Caco-2 (cell line): ENCODE data around the gene CRTC3. TPM values are rescaled to one million over a fixed set of nuclear protein-coding genes. Genes with fewer than 3 reads are reported as not detected.

Experiments
- BruUV-seq: library from RNA; stranded (reverse); fragments of 400-500 nt; replicated peaks from 2 replicates; lab custom pipeline; 2021; lab: Mats Ljungman, UMichigan
- CTCF ChIA-PET: fragments of 300-600 bp; sonication (Branson Sonifier 250); formaldehyde crosslinking; loops from one replicate; lab custom pipeline; 2022; ENCODE audit warnings: antibody characterized with exemption; lab: Charles Lee
- POLR2A ChIA-PET: fragments of 300-600 bp; sonication (Branson Sonifier 250); formaldehyde crosslinking; loops from one replicate; lab custom pipeline; 2022; ENCODE audit warnings: antibody characterized with exemption; lab: Charles Lee
- DNase-seq, 2 experiments: peaks; one replicate each; pipeline versions ENCODE4 v3.0.0 to v3.0.0-alpha.2; 2020 to 2022
- H3K27me3 ChIP-seq: replicated peaks from 2 replicates; pipeline ENCODE4 v1.6.0; 2011; ENCODE audit warnings: low read length; ENCODE audit not compliant: control insufficient read depth, insufficient read depth
- H3K36me3 ChIP-seq: 2 replicates; pipeline ENCODE4 v1.5.1; 2011; ENCODE audit warnings: low read length; ENCODE audit not compliant: control insufficient read depth, insufficient read depth
- H3K4me1 ChIP-seq: fragments of 250-450 bp; sonication (Bioruptor Pico); 2 replicates; pipeline ENCODE4 v1.5.1; 2020; ENCODE audit warnings: mild to moderate bottlenecking
- H3K4me3 ChIP-seq: 2 replicates; pipeline ENCODE4 v1.5.1; 2011; ENCODE audit warnings: low read depth, mild to moderate bottlenecking, control low read depth, low read length
- H3K9me3 ChIP-seq: fragments of 250-450 bp; sonication (Bioruptor Pico); 2 replicates; pipeline ENCODE4 v1.5.1; 2020; ENCODE audit warnings: mild to moderate bottlenecking, moderate library complexity
- H3K27ac Mint-ChIP-seq: one replicate; pipeline ENCODE4 v1.8.0; 2022; ENCODE audit warnings: mixed read lengths; ENCODE audit not compliant: unreplicated experiment
- H3K27me3 Mint-ChIP-seq: one replicate; pipeline ENCODE4 v1.8.0; 2022; ENCODE audit warnings: mixed read lengths; ENCODE audit not compliant: insufficient read depth, unreplicated experiment
- H3K36me3 Mint-ChIP-seq: one replicate; pipeline ENCODE4 v1.8.0; 2022; ENCODE audit warnings: mild to moderate bottlenecking, mixed read lengths; ENCODE audit not compliant: insufficient read depth, unreplicated experiment
- H3K4me1 Mint-ChIP-seq: one replicate; pipeline ENCODE4 v1.8.0; 2022; ENCODE audit warnings: low read depth, mixed read lengths; ENCODE audit not compliant: unreplicated experiment
- H3K4me3 Mint-ChIP-seq: one replicate; pipeline ENCODE4 v1.8.0; 2022; ENCODE audit warnings: mild to moderate bottlenecking, moderate library complexity, mixed read lengths; ENCODE audit not compliant: unreplicated experiment
- H3K9me3 Mint-ChIP-seq: one replicate; pipeline ENCODE4 v1.8.0; 2022; ENCODE audit warnings: mixed read lengths; ENCODE audit not compliant: unreplicated experiment
- intact Hi-C: fragments of 100-400 bp; cut with micrococcal nuclease; formaldehyde crosslinking; loops from one replicate; pipeline ENCODE4 v1.10.0; 2022; ENCODE audit not compliant: unreplicated experiment
- total RNA-seq: library from RNA; stranded (reverse); gene quantifications from 2 replicates; pipeline ENCODE4 v1.2.3, GENCODE V29; 2022
- TF ChIP-seq, protein P1 (sequence below), 2 experiments: fragments of 200-600 bp in 1 of 2; IDR thresholded peaks; 1 replicate in 1 of 2; 2 replicates in 1 of 2; pipeline versions ENCODE4 v1.5.1 to v1.8.0; 2011 to 2022; ENCODE audit warnings: antibody characterized with exemption in 1 of 2, control low read depth in 1 of 2, inconsistent platforms in 1 of 2, low read depth in 1 of 2, low read length in 1 of 2, mild to moderate bottlenecking in 1 of 2, moderate library complexity in 1 of 2; ENCODE audit not compliant: insufficient read depth in 1 of 2, severe bottlenecking in 1 of 2, unreplicated experiment in 1 of 2

The CRTC3 gene
- total RNA-seq, 1 experiment from 2014 or later: 35.0 TPM

DNA sequence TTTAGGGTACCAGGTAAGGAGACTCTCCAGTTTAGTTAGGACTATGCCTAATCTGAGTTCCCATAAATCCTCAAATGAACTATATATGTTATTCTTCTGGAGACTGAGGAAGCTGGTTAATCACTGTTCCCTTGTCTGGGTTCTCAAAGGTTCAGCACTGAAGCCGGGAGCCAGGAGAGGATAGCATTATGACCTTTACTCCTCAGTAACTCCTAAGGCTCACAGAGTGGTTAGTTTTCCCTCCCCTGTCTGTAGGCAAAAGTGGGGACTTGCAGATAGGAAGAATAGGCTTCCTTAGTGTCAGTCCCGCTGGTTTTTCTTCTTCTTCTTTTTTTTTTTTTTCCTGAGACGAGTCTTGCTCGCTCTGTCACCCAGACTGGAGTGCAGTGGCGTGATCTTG lies 50.4 kb downstream of the CRTC3 start:
- CTCF ChIA-PET: no interaction called here
- H3K4me1 Mint-ChIP-seq: no peaks in the 10 kb centered on the region
- no peak overlapping the region for H3K4me3 ChIP-seq
- no peaks in the 10 kb centered on the region for H3K9me3 Mint-ChIP-seq
- TF ChIP-seq, protein P1, sequence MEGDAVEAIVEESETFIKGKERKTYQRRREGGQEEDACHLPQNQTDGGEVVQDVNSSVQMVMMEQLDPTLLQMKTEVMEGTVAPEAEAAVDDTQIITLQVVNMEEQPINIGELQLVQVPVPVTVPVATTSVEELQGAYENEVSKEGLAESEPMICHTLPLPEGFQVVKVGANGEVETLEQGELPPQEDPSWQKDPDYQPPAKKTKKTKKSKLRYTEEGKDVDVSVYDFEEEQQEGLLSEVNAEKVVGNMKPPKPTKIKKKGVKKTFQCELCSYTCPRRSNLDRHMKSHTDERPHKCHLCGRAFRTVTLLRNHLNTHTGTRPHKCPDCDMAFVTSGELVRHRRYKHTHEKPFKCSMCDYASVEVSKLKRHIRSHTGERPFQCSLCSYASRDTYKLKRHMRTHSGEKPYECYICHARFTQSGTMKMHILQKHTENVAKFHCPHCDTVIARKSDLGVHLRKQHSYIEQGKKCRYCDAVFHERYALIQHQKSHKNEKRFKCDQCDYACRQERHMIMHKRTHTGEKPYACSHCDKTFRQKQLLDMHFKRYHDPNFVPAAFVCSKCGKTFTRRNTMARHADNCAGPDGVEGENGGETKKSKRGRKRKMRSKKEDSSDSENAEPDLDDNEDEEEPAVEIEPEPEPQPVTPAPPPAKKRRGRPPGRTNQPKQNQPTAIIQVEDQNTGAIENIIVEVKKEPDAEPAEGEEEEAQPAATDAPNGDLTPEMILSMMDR (IDR thresholded peaks at IDR 0.05; ENCODE audit: insufficient read depth in 1 of 2, low read depth in 1 of 2, low read length in 1 of 2, severe bottlenecking in 1 of 2, unreplicated experiment in 1 of 2): no peak
- POLR2A ChIA-PET: no interaction called here
- no peak overlapping the region for H3K4me3 Mint-ChIP-seq
- no peaks in the 10 kb centered on the region for H3K36me3 Mint-ChIP-seq
- BruUV-seq: no TSS peak
- no peaks in the 10 kb centered on the region for H3K4me1 ChIP-seq
- no peaks in the 10 kb centered on the region for H3K9me3 ChIP-seq
- H3K27me3 Mint-ChIP-seq: no peaks in the 10 kb centered on the region
- no peaks in the 10 kb centered on the region; the same call in 1 of the 2 replicates for H3K36me3 ChIP-seq
- DNase-seq: no peak
- no peaks in the 10 kb centered on the region for H3K27me3 ChIP-seq
- intact Hi-C loops: no loop called here
- peak overlapping the region; percentile 36 for H3K27ac Mint-ChIP-seq

DNA sequence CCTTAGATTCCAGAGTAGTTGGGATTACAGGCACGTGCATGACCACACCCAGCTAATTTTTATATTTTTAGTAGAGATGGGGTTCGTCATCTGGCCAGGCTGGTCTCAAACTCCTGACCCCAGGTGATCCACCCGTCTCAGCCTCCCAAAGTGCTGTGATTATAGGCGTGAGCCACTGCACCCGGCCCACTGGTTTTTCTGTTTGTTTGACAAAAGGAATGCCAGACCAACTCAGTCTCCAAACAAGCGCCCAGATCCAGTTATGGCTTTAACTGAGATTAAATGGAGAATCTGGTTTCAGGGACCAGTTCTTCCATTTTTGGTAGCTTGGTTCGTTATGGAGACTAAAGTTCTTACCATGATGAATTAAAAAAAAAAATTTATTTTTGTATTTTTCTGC lies 50.8 kb downstream of the CRTC3 start:
- ChIA-PET CTCF (no interaction called here), POLR2A (no interaction called here)
- no peaks in the 10 kb centered on the region for H3K27me3 ChIP-seq
- H3K4me1 ChIP-seq: no peaks in the 10 kb centered on the region
- peak overlapping the region; percentile 36 for H3K27ac Mint-ChIP-seq
- H3K36me3 ChIP-seq: no peaks in the 10 kb centered on the region; the same call in 1 of the 2 replicates
- H3K9me3 ChIP-seq: no peaks in the 10 kb centered on the region
- BruUV-seq: no TSS peak
- H3K36me3 Mint-ChIP-seq: no peaks in the 10 kb centered on the region
- no peaks in the 10 kb centered on the region for H3K4me1 Mint-ChIP-seq
- no peak for DNase-seq
- TF ChIP-seq, protein P1 (IDR thresholded peaks at IDR 0.05; ENCODE audit: insufficient read depth in 1 of 2, low read depth in 1 of 2, low read length in 1 of 2, severe bottlenecking in 1 of 2, unreplicated experiment in 1 of 2): no peak
- no peak overlapping the region for H3K4me3 Mint-ChIP-seq
- no peak overlapping the region for H3K4me3 ChIP-seq
- no peaks in the 10 kb centered on the region for H3K9me3 Mint-ChIP-seq
- intact Hi-C loops: no loop called here
- H3K27me3 Mint-ChIP-seq: no peaks in the 10 kb centered on the region

DNA sequence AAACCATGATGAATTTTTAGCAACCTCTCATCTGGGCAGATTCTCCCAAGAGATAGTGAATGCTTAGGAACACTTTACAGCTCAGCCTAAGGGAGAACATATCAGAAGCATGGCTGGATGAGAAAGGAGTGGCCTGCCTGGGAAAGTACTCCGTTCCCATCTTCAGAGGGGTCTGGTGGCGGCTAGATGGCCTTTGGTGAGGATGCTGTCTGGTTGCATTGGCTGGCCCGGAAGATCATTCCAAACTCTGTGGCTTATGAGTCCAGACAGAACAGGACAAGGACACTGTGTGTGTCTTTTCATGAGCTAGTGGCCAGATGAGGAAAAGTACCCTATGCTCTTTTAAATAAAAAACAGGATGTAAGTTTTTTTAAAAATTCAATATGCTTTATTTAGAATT lies 51.2 kb downstream of the CRTC3 start:
- no peaks in the 10 kb centered on the region for H3K9me3 ChIP-seq
- POLR2A ChIA-PET: no interaction called here
- H3K9me3 Mint-ChIP-seq: no peaks in the 10 kb centered on the region
- H3K4me3 Mint-ChIP-seq: no peak overlapping the region
- no peaks in the 10 kb centered on the region for H3K4me1 ChIP-seq
- DNase-seq: no peak
- no peaks in the 10 kb centered on the region for H3K4me1 Mint-ChIP-seq
- no peaks in the 10 kb centered on the region for H3K36me3 Mint-ChIP-seq
- no TSS peak for BruUV-seq
- TF ChIP-seq, protein P1 (IDR thresholded peaks at IDR 0.05; ENCODE audit: insufficient read depth in 1 of 2, low read depth in 1 of 2, low read length in 1 of 2, severe bottlenecking in 1 of 2, unreplicated experiment in 1 of 2): no peak
- H3K36me3 ChIP-seq: no peaks in the 10 kb centered on the region; the same call in 1 of the 2 replicates
- intact Hi-C loops: no loop called here
- no peak overlapping the region for H3K4me3 ChIP-seq
- CTCF ChIA-PET: no interaction called here
- H3K27ac Mint-ChIP-seq: no peak overlapping the region
- no peaks in the 10 kb centered on the region for H3K27me3 ChIP-seq
- no peaks in the 10 kb centered on the region for H3K27me3 Mint-ChIP-seq
